Measurements from ENCODE around the gene QPCT. TPM values are rescaled to one million over a fixed set of nuclear protein-coding genes. Genes with fewer than 3 reads are reported as not detected.

Gene QPCT
- total and polyA plus RNA-seq, 2 of the 4 experiments (the other 2 are of a cell fraction) = 1.9 to 2.2 TPM

GRCh38 chr2:37300578-37300977 is 43.9 kb upstream of the QPCT start:
- H4K91ac ChIP-seq (ENCODE audit: insufficient read depth, low read depth, low read length) = no peak overlapping the region
- no peak for TF ChIP-seq SMC3 (IDR thresholded peaks at IDR 0.05; ENCODE audit: low read depth, low read length)
- H3K4me3 ChIP-seq (ENCODE audit: insufficient read depth, low read depth, low read length) = no peak overlapping the region
- H2AK5ac ChIP-seq (ENCODE audit: low read depth, low read length) = no peak overlapping the region
- H3K14ac ChIP-seq (replicated peaks; ENCODE audit: low read depth, low read length) = no peak overlapping the region
- DNase-seq = peak; percentile 42
- dilution Hi-C loops (cut with HindIII; ENCODE audit: low sequenced_read_pairs, unreplicated experiment) (no loop called here), in situ Hi-C loops (cut with MboI; ENCODE audit: low sequenced_read_pairs) (no loop called here), intact Hi-C loops (cut with micrococcal nuclease) (no loop called here)
- no peak overlapping the region for H4K8ac ChIP-seq (ENCODE audit: low read depth in 2 of 2, low read length in 2 of 2)
- H3K27ac ChIP-seq (ENCODE audit: insufficient read depth, low read length) = no peak overlapping the region
- CTCF ChIA-PET = interaction anchor here (0.7 kb wide), 1 partner anchor 35 kb away, joined by 3 read pairs; no protein-coding TSS in a partner anchor
- 0 out of 2 replicates have a peak, but pooled peaks cover 3% of the 10 kb centered on the region for H3K4me1 ChIP-seq (ENCODE audit: control insufficient read depth, insufficient read depth, low read length)
- H3K9me3 ChIP-seq (ENCODE audit: control insufficient read depth, insufficient read depth, low read length) = no peaks in the 10 kb centered on the region
- no peak for ATAC-seq (ENCODE audit: low read depth)
- H3K9ac ChIP-seq (ENCODE audit: low read depth, low read length) = no peak overlapping the region
- no peak overlapping the region for H3K18ac ChIP-seq (ENCODE audit: low read depth, low read length)
- H3K9me1 ChIP-seq (ENCODE audit: insufficient read depth, low read length) = no peaks in the 10 kb centered on the region
- no peak overlapping the region for H4K5ac ChIP-seq (ENCODE audit: low read depth, low read length)
- H3K4ac ChIP-seq (ENCODE audit: low read depth, low read length) = no peak overlapping the region
- no peak overlapping the region for H2BK15ac ChIP-seq (ENCODE audit: low read depth, low read length)
- H3K27me3 ChIP-seq (ENCODE audit: control insufficient read depth, insufficient read depth, low read length) = no peaks in the 10 kb centered on the region
- POLR2A ChIA-PET (ENCODE audit: unreplicated experiment) = no interaction called here
- no peak overlapping the region for H3K4me2 ChIP-seq (ENCODE audit: low read depth, low read length)
- peaks cover 19% of the 10 kb centered on the region for H4K20me1 ChIP-seq (ENCODE audit: insufficient read depth, low read length)
- H2BK5ac ChIP-seq (ENCODE audit: low read depth, low read length, poor library complexity, severe bottlenecking) = no peak overlapping the region
- H2BK20ac ChIP-seq (ENCODE audit: low read depth, low read length) = no peak overlapping the region
- peaks cover 41 to 51% of the 10 kb centered on the region in 2 experiments for H3K79me1 ChIP-seq (ENCODE audit: low read depth in 1 of 2, low read length in 2 of 2)
- no peak overlapping the region for H3K56ac ChIP-seq (ENCODE audit: extremely low read depth, insufficient read depth, low read length)
- no TSS peak for BruUV-seq (replicated peaks)
- no peak overlapping the region for H2AK9ac ChIP-seq (replicated peaks; ENCODE audit: low read depth, low read length, poor library complexity)
- no peak overlapping the region for H3K23ac ChIP-seq (ENCODE audit: low read depth, low read length)
- H2AFZ ChIP-seq (replicated peaks; ENCODE audit: low read length, poor library complexity) = no peak overlapping the region
- H2BK120ac ChIP-seq (ENCODE audit: low read depth, low read length) = no peak overlapping the region
- no CpG with 5 or more reads among the region's 4 CpGs for whole genome bisulfite sequencing, 2 experiments (ENCODE audit: extremely low coverage in 2 of 2, insufficient read length in 1 of 2)
- H3K36me3 ChIP-seq (ENCODE audit: control insufficient read depth, insufficient read depth, low read length) = 0 out of 2 replicates have a peak, but pooled peaks cover 3% of the 10 kb centered on the region

Measured in IMR-90 (cell line).